Measurements from ENCODE around the gene ZCCHC7. TPM values are rescaled to one million over a fixed set of nuclear protein-coding genes. Genes with fewer than 3 reads are reported as not detected.

Gene ZCCHC7
- total and polyA plus RNA-seq, 2 of the 8 experiments (the other 6 are each of a cell fraction or from before 2014, with no cell fraction given): 12.2 to 27.5 TPM

GRCh38 chr9:37364751-37365360, 244.5 kb downstream of the ZCCHC7 start (continued):
- TF ChIP-seq CHD7 (IDR thresholded peaks at IDR 0.05; ENCODE audit: insufficient replicate concordance, low read length): no peak
- no peak for TF ChIP-seq PHF8 (conservative IDR thresholded peaks at IDR 0.05; ENCODE audit: low read depth, low read length)
- TF ChIP-seq RNF2 (IDR thresholded peaks at IDR 0.05; ENCODE audit: borderline replicate concordance, low read depth, low read length, missing control alignments, poor library complexity, severe bottlenecking): no peak
- TF ChIP-seq TEAD4 (IDR thresholded peaks at IDR 0.05; ENCODE audit: low read depth, low read length): no peak
- peak; percentile 67 to 73 (median 68) for TF ChIP-seq CTCF (IDR thresholded peaks at IDR 0.05; ENCODE audit: control extremely low read depth in 1 of 3, insufficient read depth in 1 of 3, low read depth in 1 of 3, low read length in 3 of 3)
- TF ChIP-seq KDM5A (IDR thresholded peaks at IDR 0.05; ENCODE audit: low read length): no peak
- TF ChIP-seq CTBP2 (IDR thresholded peaks at IDR 0.05; ENCODE audit: borderline replicate concordance, insufficient read depth, insufficient read length, low read length): no peak
